GM19035 (cell line): ENCODE measurements around the gene STON1.
"Not testable (repeated sequence)": the region's sequence is repeated elsewhere in the genome, so short reads cannot be mapped to it uniquely, and the experiment has no call there.

Experiments used
- ATAC-seq: cut with Tn5 transposase; IDR thresholded peaks from one replicate; pipeline ENCODE4 v1.9.1; 2021; ENCODE audit not compliant: unreplicated experiment

Gene STON1

DNA sequence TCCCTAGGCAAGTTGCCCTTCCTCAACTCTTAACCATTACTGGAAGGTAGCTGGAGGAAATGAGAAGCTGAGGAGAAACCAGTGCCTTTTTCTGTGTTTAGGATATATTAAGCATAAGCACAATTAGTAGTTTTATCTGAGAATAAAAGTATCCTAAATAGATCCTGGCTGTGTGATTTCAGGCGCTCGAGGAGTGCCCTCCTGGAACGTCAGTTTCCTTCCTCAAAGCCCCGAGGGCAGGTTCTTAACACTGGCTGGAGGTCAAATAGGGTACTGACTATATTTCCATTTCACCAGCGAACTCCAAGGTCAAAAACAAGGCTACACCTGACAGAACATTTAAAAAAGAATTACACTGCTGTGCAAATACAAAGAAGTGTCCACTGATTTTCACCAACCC, 1.5 kb upstream of the STON1 start:
- no peak for ATAC-seq

- no peak for ATAC-seq
These were observed 760 bp upstream of the STON1 start for GRCh38 chr2:48529194-48529593.

GRCh38 chr2:48529676-48530032, 300 bp upstream of the STON1 start:
- no peak for ATAC-seq

- ATAC-seq, result no peak
These were observed 1.2 kb downstream of the STON1 start for GRCh38 chr2:48531141-48531648.

- ATAC-seq, result no peak
These were observed 2.2 kb downstream of the STON1 start for GRCh38 chr2:48532174-48532573.

GRCh38 chr2:48532824-48533223, 2.9 kb downstream of the STON1 start:
- ATAC-seq, result no peak

GRCh38 chr2:48534781-48535180, 4.8 kb downstream of the STON1 start:
- ATAC-seq, result no peak

DNA sequence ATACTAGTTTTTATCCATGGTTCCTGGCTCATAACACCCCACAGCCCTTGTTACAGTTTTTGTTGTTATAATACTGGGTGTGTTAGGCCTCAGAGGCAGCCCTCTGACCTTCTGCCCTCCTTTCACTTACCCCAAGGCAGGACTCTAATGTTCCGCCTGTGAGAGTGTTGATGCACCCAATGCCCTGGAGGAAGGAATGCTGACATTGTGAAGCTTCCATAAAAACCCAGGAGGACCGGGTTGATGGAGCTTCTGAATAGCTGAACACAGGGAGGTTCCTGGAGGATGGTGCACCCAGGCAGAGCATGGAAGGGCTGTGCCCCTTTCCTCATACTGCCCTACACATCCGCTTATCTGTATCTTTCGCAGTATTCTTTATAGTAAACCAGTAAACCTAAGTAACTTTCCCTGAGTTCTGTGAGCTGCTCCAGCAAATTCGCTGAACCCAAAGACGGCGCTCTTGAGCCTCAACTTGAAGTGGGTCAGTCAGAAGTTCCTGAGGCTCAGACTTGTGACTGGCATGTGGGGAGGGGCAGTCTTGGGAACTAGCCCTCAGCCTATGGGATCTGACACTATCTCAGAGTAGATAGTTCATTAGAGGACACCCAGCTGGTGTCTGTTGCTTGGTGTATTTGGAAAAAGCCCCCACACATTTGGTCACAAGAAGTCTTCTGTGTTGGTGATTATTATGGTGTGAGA, 10.4 kb downstream of the STON1 start:
- ATAC-seq, result no peak

DNA sequence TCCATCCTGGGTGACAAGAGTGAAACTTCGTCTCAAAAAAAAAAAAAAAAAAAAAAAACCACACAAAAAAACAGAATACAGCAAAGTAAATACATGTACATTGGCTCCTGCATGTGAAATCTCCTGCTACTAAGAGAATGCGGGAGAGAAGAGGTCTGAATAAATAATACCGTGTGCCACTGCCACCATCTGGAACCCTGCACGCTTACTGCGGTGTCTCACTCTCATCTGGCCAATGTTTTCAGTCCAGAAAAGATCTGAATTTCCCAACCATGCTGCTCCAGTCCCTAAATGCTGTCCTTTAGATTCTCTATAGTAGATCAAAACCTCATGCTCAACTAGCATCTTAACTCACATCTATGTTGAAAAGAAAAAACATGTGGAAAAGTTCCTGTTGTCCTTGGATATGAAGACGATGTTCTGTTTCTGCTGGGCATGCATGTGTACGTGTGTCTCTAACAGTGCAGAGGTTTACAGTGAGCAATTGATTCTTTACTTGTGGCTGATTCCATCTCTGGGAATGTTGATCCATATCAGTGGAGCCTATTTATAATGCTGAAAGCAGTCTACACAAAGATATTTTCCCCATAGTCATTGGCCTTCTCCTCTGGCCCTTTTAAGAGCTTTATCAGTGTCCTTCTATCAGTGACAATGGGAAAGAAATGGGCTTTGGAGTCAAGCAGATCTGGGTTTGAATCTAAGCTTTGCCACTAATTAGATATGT, 11.9 kb downstream of the STON1 start:
- ATAC-seq, result no peak

- ATAC-seq, result no peak
These were observed 13.9 kb downstream of the STON1 start for GRCh38 chr2:48543895-48544294.

DNA sequence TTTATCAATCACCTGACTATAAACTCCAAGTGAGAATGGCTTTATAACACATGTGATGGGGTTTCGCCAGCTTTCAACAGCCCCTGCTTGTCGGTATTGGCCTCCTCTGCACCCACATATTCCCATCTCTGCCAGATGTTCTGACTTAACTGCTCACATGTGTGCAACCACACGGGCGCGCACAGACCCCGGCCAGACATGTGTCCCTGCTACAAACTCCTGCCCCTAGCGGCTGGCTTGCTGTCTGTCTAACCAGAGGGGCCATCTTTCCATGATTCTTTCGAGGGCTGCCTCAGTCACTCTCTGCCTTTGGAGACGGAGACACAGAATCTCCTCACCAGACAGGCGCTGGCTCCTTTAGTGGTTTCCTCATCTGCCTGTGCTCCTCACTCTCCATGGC, 15.3 kb downstream of the STON1 start:
- ATAC-seq, result no peak

DNA sequence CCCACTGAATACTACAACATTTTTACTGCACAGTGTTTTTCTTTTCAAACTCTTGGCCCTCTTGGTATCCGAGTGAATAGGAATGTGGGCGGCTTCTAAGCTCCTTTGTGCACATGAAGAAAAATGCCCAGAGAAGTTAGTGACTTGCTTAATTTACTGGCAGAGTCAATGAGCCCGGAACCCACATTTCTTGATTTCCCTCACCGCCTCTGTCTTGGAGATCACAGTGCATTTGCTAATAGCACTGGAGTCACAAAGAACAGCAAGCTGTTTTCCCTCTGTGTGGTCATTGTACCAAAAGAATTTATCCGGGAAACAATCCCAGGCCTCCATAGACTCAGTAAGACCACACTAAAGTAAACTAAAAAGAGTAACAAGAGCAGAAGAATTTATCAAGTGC, 18.9 kb downstream of the STON1 start:
- no peak for ATAC-seq

DNA sequence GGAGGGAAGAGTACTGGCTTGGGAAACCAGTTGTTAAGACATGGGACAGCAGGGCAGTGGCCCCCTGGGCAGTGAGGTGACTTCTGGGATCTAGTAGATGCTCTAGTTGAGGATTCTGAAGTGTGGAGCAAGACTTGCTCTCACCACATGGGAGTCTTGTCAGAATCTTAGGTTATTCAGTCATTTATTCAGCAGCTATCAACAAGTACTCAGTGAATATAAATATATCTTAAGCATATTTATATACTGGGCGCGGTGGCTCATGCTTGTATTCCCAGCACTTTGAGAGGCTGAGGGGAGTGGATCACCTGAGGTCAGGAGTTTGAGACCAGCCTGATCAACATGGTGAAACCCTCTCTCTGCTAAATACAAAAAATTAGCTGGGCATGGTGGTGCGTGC, 20.0 kb downstream of the STON1 start:
- ATAC-seq, result no peak

- ATAC-seq, result no peak
These were observed 21.6 kb downstream of the STON1 start for GRCh38 chr2:48551548-48551947.

GRCh38 chr2:48555071-48555470, 25.1 kb downstream of the STON1 start:
- not testable (repeated sequence) for ATAC-seq

GRCh38 chr2:48558456-48558855, 28.5 kb downstream of the STON1 start:
- ATAC-seq, result no peak

- no peak for ATAC-seq
These were observed 30.7 kb downstream of the STON1 start for GRCh38 chr2:48560546-48561209.

GRCh38 chr2:48562281-48562680, 32.3 kb downstream of the STON1 start:
- no peak for ATAC-seq

GRCh38 chr2:48566592-48567310, 36.8 kb downstream of the STON1 start:
- no peak for ATAC-seq

- ATAC-seq, result no peak
These were observed 37.7 kb downstream of the STON1 start for GRCh38 chr2:48567671-48568070.

DNA sequence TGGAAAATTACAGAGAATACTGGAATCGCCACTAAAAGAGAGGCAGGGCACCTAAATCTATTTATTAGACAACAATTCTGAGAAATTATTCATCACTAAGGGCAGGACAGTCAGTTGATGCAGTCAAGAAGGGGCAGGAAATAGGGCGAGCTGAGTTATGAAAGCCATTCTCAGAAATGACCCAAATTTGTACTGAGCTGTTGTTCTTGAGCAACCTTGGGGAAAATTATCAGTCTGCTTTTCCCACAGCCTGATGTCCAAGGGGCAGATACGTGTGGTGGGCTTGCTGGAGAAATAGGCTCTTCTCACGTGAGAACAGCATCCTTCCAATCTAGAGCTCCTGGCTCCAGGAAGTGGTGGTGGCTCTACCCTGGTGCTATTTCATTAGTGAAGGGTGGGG, 38.6 kb downstream of the STON1 start:
- ATAC-seq, result no peak
